DMS79 (cell line): ENCODE measurements around the gene SORT1.

Source experiments
- DNase-seq: peaks from one replicate; lab custom pipeline; 2025; lab: John Stamatoyannopoulos, UW

Gene SORT1

DNA sequence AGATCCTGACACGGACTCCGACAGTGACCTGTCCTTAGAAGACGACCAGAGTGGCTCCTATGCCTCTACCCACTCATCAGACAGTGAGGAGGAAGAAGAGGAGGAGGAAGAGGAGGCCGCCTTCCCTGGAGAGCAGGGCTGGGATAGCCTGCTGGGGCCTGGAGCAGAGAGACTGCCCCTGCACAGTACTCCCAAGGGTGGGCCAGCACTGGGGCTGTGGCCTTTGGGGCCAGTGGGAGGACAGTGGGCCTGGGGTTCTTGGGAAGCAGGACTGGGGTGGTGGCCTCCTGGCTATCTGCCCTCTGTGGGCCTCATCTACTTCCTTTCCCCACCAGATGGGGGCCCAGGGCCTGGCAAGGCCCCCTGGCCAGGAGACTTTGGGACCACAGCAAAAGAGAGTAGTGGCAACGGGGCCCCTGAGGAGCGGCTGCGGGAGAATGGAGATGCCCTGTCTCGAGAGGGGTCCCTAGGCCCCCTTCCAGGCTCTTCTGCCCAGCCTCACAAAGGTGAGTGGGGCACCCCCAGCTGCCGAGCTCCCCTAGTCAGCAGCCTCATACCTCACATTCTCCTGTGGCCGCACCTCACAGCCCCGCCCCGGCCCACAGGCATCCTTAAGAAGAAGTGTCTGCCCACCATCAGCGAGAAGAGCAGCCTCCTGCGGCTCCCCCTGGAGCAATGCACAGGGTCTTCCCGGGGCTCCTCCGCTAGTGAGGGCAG is 124.7 kb downstream of the SORT1 start:
- DNase-seq: no peak

DNA sequence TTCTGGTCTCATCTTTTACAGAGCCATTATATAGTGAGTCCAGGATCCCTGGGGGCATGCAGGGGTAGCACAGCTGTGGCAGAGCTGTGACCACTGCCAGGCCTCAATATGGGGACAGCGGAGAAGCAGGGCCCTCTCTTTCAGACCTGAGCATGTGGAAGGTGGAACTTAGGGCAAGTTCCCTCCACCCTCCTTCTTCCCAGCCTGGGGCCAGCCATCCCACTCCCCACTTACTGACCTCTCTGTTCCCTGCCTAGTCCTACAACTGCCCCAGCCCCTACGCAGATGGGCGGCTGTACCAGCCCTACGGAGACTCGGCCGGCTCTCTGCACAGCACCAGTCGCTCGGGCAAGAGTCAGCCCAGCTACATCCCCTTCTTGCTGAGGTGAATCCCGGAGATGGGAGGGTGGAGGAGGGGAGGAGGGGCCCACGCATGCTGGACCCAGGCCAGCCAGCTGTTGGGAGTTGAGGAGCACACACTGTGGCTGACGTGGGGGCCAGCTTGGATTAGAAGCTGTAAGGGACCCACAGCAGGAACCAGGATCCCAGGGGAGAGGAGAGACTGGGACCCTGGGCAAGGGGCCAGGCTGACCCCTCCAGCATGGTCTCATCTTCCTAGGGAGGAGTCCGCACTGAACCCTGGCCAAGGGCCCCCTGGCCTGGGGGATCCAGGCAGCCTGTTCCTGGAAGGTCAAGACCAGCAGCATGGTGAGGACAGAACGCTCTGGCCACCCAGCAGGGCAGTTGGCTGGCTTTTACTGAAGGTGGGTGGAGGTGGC is 125.5 kb downstream of the SORT1 start:
- no peak for DNase-seq

DNA sequence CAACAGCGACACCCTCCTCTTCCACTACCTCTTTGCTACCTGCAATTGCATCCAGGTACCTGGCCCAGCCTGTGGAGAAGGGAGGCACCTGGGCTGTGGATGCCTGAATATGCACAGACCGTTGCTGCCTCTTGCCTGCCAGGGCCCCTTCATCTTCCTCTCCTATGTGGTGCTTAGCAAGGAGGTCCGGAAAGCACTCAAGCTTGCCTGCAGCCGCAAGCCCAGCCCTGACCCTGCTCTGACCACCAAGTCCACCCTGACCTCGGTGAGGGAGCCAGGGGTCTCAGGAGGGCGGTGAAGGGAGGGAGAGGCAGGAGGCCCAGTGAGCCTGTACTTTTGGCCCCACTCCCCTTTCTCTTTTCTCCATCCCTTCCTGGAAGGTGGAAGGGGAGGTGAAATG is 126.3 kb downstream of the SORT1 start:
- DNase-seq: no peak

DNA sequence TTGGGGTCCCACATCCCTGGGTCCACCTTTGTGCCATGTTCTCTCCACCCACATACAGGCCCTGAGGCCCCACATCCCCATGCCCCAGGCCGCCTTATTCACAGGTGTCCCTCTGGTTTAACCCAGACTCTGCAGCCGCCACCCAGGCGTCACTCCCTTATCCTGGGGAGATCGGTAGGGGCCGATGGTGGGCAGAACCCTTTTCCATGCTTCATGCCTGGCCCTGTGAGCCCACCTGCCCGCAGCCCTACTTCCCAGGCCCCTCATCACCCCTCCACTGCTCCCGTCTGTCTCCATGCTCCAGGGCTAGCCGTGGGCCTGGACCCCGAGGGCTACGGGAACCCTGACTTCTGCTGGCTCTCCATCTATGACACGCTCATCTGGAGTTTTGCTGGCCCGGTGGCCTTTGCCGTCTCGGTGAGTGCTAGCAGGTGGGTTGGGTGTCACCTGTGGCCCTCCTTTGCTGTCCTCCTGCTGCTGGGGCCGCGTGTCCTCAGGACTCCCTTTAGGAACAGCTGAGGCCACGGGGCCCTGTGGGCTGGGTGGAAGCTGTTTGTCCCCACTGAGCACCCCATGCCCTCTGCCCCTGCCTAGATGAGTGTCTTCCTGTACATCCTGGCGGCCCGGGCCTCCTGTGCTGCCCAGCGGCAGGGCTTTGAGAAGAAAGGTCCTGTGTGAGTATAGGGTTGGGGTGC is 126.9 kb downstream of the SORT1 start:
- DNase-seq: no peak

DNA sequence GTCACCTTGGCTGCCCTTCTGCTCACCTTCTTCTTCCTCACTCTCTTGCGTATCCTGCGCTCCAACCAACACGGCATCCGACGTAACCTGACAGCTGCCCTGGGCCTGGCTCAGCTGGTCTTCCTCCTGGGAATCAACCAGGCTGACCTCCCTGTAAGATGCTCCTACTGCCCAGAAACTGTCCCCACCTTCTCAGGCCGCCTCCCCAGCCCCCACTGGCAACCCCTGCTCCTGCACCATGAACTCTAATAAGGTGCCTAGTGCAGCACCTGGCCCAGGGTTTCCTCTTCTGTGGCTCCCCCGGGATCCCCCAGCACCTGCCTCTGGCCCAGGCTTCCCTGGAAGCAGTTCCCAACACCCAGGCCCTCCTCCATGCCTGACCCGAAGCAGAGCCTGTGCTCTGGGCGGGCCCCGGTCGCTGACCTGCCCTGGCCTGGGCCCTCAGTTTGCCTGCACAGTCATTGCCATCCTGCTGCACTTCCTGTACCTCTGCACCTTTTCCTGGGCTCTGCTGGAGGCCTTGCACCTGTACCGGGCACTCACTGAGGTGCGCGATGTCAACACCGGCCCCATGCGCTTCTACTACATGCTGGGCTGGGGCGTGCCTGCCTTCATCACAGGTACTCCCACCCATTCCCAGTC is 127.6 kb downstream of the SORT1 start:
- DNase-seq: no peak

DNA sequence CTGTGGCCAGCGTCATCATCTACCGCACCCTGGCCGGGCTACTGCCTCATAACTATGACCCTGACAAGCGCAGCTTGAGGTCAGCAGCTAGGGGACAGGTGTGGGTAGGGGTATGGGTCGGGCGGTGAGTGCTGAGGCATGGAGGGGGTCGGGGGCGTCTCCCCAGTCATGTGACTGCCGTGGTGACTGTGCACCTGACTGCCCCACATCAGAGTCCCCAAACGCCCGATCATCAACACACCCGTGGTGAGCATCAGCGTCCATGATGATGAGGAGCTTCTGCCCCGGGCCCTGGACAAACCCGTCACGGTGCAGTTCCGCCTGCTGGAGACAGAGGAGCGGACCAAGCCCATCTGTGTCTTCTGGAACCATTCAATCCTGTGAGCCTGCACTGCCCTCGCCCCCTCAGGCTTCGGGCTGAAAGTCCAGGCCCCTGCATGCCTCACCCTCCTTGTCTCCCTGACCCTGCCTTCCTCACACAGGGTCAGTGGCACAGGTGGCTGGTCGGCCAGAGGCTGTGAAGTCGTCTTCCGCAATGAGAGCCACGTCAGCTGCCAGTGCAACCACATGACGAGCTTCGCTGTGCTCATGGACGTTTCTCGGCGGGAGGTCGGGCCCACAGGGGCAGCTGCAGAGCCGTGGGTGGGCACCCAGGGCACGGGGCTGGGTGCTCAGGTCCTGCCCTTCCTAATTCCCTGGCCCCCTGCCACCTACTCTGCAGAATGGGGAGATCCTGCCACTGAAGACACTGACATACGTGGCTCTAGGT is 128.3 kb downstream of the SORT1 start:
- no peak for DNase-seq

DNA sequence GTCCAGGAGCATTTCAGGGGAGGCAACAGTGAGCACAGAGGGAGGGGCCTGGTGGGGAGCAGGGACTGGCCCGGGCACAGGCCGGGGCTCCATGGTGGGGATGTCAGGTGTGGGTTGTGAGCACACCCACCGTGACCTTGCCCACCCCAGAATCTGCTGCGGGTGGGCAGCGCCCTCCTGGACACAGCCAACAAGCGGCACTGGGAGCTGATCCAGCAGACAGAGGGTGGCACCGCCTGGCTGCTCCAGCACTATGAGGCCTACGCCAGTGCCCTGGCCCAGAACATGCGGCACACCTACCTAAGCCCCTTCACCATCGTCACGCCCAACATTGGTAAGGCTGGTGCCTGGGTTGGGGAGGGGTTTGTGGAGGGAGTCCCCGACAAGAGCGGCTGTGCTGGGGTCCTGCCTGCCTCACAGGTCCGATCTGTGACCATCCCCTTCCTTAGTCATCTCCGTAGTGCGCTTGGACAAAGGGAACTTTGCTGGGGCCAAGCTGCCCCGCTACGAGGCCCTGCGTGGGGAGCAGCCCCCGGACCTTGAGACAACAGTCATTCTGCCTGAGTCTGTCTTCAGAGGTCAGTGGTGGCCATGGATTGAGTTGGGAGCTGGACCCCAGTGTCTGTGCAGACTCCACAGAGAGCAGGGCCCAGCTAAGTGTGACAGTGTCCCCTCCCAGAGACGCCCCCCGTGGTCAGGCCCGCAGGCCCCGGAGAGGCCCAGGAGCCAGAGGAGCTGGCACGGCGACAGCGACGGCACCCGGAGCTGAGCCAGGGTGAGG is 129.1 kb downstream of the SORT1 start:
- no peak for DNase-seq

DNA sequence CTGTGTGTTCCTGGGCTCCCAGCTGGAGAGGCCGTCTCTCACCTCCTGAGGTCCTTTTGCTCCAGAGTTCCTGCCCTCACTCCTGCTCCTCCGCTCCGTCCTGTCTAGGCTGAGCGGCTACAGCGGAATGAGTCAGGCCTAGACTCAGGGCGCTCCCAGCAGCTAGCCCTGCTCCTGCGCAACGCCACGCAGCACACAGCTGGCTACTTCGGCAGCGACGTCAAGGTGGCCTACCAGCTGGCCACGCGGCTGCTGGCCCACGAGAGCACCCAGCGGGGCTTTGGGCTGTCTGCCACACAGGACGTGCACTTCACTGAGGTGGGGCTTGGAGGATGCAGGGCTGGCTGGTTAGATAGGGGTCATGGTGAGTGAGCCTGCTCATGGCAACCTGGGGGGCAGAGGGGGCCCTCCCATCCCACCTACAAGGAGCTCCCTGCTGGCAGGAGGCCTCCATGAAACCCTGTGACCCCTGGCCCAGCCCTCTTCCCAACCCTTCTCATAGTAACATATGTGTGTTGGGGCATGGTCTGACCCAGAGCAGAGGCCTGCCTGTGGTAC is 129.9 kb downstream of the SORT1 start:
- DNase-seq: no peak

DNA sequence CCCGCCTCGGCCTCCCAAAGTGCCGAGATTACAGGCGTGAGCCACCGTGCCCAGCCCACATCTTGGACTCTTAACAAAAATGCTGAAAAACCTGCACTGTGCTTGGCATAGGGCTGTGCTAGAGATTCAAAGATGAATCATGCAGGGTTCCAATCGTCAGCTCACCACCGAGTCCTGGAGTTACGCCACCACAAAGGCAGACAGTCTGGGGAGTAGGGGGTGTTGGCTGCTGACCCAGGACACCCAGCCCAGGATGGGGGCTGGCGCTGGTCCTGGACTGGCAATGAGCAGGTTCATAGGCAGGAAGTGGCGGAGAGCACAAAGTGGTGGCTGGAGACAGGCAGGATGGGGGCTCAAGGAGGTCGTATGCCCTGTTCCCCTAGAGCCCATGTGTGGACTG is 130.8 kb downstream of the SORT1 start:
- DNase-seq: no peak

DNA sequence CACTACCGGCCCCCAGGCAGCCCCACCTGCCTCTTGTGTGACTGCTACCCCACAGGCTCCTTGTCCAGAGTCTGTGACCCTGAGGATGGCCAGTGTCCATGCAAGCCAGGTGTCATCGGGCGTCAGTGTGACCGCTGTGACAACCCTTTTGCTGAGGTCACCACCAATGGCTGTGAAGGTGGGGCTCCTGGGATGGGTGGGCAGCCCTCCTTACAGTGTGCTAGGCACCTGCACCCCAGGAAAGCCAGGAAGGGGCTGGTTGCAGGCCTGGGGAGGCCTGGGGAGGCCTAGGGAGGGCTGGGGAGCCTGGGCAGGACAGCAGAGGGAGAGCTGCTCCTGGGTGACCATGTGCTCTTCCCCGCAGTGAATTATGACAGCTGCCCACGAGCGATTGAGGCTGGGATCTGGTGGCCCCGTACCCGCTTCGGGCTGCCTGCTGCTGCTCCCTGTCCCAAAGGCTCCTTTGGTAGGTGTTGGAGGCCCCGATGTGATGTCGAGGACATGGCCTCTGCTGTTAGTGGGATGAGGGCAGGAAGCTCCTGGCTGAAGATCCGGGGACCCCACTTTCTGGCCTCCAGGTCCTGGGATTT is 131.9 kb downstream of the SORT1 start:
- DNase-seq: no peak

DNA sequence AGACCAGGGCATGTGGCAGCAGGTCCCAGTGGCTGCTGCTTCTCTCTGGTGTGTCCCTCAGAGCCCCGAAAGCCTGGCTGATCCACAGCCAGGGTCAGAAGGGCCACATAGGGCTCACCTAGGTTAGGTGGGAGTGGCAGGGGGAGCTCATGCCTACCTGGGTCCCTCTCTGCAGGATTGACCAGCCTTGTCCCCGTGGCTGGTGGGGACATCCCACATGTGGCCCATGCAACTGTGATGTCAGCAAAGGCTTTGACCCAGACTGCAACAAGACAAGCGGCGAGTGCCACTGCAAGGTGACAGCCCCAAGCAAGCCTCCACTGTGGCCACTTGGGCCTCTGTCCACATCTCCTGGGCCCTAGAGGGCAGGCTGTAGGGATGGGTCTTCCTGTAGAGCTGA is 132.7 kb downstream of the SORT1 start:
- DNase-seq: no peak

DNA sequence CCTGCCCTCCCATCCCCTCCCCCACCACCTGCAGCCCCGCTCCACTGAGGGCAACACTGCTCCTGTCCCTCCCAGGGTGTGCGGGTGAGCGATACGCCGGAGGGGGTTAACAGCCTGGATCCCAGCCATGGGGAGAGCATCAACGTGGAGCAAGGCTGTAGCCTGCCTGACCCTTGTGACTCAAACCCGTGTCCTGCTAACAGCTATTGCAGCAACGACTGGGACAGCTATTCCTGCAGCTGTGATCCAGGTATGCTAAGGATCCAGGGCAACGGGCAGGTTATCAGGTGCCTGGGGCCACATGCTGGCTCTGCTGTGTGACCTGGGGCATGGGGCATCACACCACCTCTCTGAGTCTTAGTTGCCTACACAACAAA is 133.4 kb downstream of the SORT1 start:
- DNase-seq: no peak

DNA sequence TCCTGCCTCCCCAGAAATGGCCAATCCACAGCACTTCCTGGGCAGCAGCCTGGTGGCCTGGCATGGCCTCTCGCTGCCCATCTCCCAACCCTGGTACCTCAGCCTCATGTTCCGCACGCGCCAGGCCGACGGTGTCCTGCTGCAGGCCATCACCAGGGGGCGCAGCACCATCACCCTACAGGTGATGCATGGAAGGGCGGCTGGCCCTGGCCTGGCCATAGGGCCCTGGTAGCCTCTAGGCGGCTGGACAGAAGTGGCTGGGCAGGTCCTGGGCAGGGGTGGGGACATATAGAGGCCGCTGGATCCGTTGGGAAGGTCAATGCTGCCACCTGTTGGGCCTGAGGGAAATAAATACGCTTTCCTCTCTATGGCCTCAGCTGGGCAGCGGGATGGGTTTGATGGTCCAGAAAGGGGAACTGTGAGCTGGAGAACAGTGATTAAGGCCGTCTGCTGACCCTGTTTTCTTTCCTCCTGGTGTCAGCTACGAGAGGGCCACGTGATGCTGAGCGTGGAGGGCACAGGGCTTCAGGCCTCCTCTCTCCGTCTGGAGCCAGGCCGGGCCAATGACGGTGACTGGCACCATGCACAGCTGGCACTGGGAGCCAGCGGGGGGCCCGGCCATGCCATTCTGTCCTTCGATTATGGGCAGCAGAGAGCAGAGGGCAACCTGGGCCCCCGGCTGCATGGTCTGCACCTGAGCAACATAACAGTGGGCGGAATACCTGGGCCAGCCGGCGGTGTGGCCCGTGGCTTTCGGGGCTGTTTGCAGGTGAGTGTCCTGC is 133.9 kb downstream of the SORT1 start:
- DNase-seq: no peak

DNA sequence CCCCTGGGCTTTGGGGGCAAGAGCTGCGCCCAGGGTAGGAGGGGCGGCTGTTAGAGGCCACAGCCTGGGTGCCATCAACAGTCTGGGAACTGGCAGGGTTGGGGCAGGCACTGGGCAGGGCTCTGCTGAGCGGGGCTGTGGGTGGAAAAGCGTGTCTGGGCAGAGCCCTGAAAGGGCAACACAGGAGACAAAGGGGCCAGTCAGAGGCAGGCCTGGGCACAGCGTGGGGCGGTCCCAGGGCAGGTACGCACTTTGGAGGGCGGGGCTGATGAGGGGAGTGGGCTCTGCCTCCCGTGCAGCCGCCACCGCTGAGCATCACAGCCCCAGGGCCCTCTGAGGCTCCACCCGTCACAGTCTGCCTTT is 134.5 kb downstream of the SORT1 start:
- DNase-seq: no peak

DNA sequence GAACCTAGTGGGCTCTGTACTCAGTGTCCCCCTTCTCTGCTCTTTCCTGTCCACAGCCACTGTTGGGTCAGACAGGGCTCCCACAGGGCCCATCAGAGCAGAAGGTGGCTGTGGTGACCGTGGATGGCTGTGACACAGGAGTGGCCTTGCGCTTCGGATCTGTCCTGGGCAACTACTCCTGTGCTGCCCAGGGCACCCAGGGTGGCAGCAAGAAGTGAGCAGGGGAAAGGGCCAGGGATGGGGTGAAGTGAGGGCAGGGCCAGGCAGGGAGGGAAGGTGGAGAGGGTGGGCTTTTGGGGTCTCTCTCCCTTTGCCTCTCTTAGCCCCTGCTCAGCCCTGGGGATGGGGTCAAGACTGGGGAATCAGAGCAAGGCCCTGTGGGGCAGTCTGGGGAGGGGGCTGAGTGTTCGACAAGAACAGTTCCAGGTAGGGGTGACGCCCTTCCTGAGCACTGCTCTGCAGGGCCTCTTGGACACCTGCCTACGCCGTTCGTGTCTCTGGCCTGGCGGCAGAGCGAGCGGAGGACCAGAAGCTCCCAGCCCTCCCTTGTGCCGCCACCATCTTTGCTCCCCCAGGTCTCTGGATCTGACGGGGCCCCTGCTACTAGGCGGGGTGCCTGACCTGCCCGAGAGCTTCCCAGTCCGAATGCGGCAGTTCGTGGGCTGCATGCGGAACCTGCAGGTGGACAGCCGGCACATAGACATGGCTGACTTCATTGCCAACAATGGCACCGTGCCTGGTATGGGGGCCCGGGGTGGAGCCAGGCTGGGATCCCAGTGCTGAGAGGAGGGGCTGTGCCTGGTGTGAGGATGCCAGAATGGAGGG is 135.3 kb downstream of the SORT1 start:
- DNase-seq: no peak

DNA sequence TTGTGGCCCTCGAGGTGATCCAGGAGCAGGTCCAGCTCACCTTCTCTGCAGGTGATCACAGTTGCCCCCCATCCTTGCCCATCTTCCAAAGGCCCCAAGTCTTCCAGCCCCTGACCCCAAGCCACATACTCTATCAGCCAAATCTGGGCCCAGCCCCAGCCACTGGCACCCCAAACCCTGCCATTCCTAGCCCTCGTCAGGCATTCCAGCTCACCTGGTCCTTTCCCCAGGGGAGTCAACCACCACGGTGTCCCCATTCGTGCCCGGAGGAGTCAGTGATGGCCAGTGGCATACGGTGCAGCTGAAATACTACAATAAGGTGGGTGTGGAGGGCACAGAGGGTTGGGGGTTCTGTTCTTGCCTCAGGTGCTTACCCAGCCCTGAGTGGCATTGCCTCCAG is 136.1 kb downstream of the SORT1 start:
- DNase-seq: no peak

DNA sequence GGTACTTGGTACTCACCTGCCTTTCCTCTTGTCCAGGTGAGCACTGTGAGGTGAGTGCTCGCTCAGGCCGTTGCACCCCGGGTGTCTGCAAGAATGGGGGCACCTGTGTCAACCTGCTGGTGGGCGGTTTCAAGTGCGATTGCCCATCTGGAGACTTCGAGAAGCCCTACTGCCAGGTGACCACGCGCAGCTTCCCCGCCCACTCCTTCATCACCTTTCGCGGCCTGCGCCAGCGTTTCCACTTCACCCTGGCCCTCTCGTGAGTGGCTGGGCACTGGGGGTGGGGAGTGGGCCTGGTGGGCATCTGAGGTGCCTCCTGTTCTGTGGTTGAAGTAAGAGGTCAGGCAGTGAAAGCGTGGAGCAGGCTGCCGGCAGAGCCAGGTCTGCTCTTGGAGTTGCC is 136.7 kb downstream of the SORT1 start:
- DNase-seq: no peak

DNA sequence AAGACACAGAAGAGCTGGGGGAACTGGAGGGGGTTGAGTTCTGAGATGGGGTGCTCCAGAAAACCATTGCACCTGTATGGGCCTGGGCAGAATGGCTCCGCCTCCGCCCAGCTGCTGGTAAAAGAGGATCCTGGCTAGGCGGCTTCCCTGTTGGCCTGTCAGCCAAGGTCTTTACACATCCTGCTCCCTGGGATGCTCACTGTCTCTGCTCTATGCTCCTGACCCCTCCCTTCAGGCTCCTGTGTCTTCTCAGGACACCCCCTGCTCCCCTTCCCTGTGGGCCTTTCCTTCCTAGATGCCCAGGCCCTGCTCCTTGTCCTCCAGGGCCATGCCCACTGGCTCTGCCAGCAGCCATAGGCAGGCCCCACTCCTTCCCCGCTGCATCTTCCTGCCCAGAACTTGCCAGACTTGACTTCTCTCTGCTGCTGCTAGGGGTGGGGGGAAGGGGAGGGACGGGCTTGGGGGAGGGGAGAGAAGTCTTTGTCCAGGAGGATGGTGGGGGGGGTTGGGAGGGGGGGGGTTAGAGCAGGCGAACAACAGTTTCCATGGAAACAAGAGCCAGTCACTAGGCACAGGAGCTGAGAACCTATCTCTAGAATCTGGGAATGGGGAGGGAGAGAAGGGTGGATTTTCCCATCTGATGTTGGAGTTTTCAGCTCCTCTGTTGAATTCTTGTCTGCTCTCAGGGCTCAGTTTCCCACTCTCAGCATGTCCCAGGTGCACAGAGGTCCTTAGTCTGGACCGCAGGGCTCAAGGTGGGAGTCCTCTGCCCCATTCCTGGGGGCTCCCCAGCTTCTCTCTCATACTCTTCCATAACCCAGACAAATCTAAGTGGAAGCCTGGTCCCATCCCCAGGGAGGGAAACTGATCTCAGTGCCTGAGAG is 137.8 kb downstream of the SORT1 start:
- no peak for DNase-seq
